Vagina (tissue), 2 donors: ENCODE results near the gene TMEM204. TPM values are rescaled to one million over a fixed set of nuclear protein-coding genes. Genes with fewer than 3 reads are reported as not detected.

ENCODE experiments used
- DNase-seq, 2 donors: peaks; one replicate each; pipeline ENCODE4 v3.0.0-alpha.2; 2017; ENCODE audit errors: extremely low spot score in 2 of 2
- H3K27ac ChIP-seq: fragments of 200-600 bp; sonication (generic); one replicate; pipeline ENCODE4 v1.5.1; 2019
- H3K27me3 ChIP-seq: fragments of 200-600 bp; sonication (generic); one replicate; pipeline ENCODE4 v1.5.1; 2019
- H3K36me3 ChIP-seq, 2 donors: fragments of 200-600 bp; sonication (generic); one replicate each; pipeline ENCODE4 v1.5.1; 2017 to 2019
- H3K4me1 ChIP-seq: fragments of 200-600 bp; sonication (generic); one replicate; pipeline ENCODE4 v1.5.1; 2019
- H3K4me3 ChIP-seq, 2 donors: fragments of 200-600 bp; sonication (generic); 1 replicate in 1 of 2; 2 replicates in 1 of 2; pipeline ENCODE4 v1.5.1; 2016 to 2019
- H3K9me3 ChIP-seq: fragments of 200-600 bp; sonication (generic); one replicate; pipeline ENCODE4 v1.5.1; 2019
- CTCF ChIP-seq, 3 experiments: fragments of 450-650 bp in 2 of 3; fragments of 200-600 bp in 1 of 3; sonication (generic) in 1 of 3; IDR thresholded peaks; one replicate each; pipeline ENCODE4 v1.5.1; 2017 to 2019; ENCODE audit warnings: antibody characterized with exemption in 3 of 3, mild to moderate bottlenecking in 2 of 3, moderate library complexity in 2 of 3
- POLR2A ChIP-seq, 2 donors: fragments of 450-650 bp; IDR thresholded peaks; one replicate each; pipeline ENCODE4 v1.6.1; 2017; ENCODE audit warnings: antibody characterized with exemption in 2 of 2, mild to moderate bottlenecking in 2 of 2, moderate library complexity in 2 of 2
- POLR2AphosphoS5 ChIP-seq, 2 donors: sonication (generic); formaldehyde crosslinking; IDR thresholded peaks; one replicate each; pipeline ENCODE4 v1.9.0; 2017; ENCODE audit warnings: antibody characterized with exemption in 2 of 2, mild to moderate bottlenecking in 2 of 2, low read depth in 1 of 2; ENCODE audit not compliant: insufficient read depth in 1 of 2
- intact Hi-C: fragments of 100-400 bp; cut with DNase I; formaldehyde crosslinking; loops from one replicate; pipeline ENCODE4 v1.15.1; 2023
- total RNA-seq: library from RNA; depleted of rRNA; stranded (reverse); fragments of >200 nt; gene quantifications from one replicate; pipeline ENCODE4 v1.2.3, GENCODE V29; 2016

TMEM204 gene
- total RNA-seq, 1 donor from 2014 or later, result 33.1 TPM

- no peak overlapping the region for H3K27ac ChIP-seq
- no peak for DNase-seq
- H3K4me3 ChIP-seq, result no peak overlapping the region
- no peaks in the 10 kb centered on the region for H3K4me1 ChIP-seq
- H3K9me3 ChIP-seq, result no peaks in the 10 kb centered on the region
- peaks cover 0 to 7% of the 10 kb centered on the region in 2 donors for H3K36me3 ChIP-seq
- intact Hi-C loops, result no loop called here
- TF ChIP-seq CTCF (IDR thresholded peaks at IDR 0.05) (no peak), POLR2AphosphoS5 (IDR thresholded peaks at IDR 0.05; ENCODE audit: insufficient read depth in 1 of 2, low read depth in 1 of 2) (no peak), POLR2A (IDR thresholded peaks at IDR 0.05) (no peak)
- H3K27me3 ChIP-seq, result no peaks in the 10 kb centered on the region
Observed at GRCh38 chr16:1597154-1597553, 63.7 kb downstream of the TMEM204 start.

GRCh38 chr16:1601031-1601430, 67.6 kb downstream of the TMEM204 start:
- intact Hi-C loops, result no loop called here
- TF ChIP-seq POLR2AphosphoS5 (IDR thresholded peaks at IDR 0.05; ENCODE audit: insufficient read depth in 1 of 2, low read depth in 1 of 2), result no peak
- TF ChIP-seq CTCF (IDR thresholded peaks at IDR 0.05), result no peak
- no peak for TF ChIP-seq POLR2A (IDR thresholded peaks at IDR 0.05)
- Histone ChIP-seq H3K4me3 (no peak overlapping the region), H3K4me1 (no peaks in the 10 kb centered on the region), H3K36me3 (peaks cover 0 to 6% of the 10 kb centered on the region in 2 donors), H3K9me3 (no peaks in the 10 kb centered on the region), H3K27me3 (no peaks in the 10 kb centered on the region), H3K27ac (no peak overlapping the region)
- no peak for DNase-seq

DNA sequence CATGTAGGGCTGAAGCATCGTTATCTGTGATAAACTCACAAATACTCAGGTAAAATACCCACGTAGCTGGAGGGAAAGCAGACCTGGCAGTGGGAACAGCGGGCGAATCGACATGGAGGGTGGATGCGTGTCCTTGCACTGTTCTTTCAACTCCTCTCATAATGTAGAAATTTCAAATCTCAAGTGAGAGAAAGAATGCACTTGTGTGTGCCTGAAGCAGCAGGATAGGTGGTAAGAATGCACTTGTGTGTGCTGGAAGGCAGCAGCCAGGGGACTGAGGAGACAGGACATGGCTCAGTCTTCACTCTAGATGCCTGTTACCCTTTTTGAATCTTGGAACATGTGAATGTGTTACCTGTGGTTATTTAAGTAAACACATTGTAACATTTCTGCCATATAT, 68.0 kb downstream of the TMEM204 start:
- H3K27ac ChIP-seq, result no peak overlapping the region
- H3K27me3 ChIP-seq, result no peaks in the 10 kb centered on the region
- TF ChIP-seq POLR2A (IDR thresholded peaks at IDR 0.05) (no peak), CTCF (IDR thresholded peaks at IDR 0.05) (no peak), POLR2AphosphoS5 (IDR thresholded peaks at IDR 0.05; ENCODE audit: insufficient read depth in 1 of 2, low read depth in 1 of 2) (no peak)
- H3K4me3 ChIP-seq, result no peak overlapping the region
- no peaks in the 10 kb centered on the region for H3K4me1 ChIP-seq
- DNase-seq, result no peak
- H3K9me3 ChIP-seq, result no peaks in the 10 kb centered on the region
- intact Hi-C loops, result no loop called here
- H3K36me3 ChIP-seq, result peaks cover 0 to 6% of the 10 kb centered on the region in 2 donors

DNA sequence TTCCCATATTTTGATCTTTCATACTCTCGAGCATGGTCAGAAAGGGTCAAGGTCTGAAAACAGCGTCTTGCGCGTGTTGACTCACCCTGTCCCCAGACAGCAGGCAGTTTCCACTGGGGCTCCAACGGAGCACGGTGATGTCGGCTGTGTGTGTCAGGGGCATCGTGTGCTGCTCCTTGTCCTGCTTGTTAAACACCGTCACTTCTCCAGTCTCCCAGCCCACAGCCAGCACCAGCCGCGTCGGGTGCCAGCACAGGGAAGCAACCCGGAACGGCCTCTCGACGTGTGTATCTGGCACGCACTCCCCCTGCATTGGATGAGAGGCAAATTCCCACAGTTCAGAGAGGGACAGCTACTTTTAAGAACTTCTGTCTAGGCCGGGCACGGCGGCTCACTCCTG, 68.8 kb downstream of the TMEM204 start:
- Histone ChIP-seq H3K4me3 (no peak overlapping the region), H3K9me3 (no peaks in the 10 kb centered on the region), H3K27ac (no peak overlapping the region), H3K36me3 (peaks cover 0 to 6% of the 10 kb centered on the region in 2 donors), H3K4me1 (no peaks in the 10 kb centered on the region), H3K27me3 (no peaks in the 10 kb centered on the region)
- DNase-seq, result no peak
- intact Hi-C loops, result no loop called here
- TF ChIP-seq CTCF (IDR thresholded peaks at IDR 0.05) (no peak), POLR2A (IDR thresholded peaks at IDR 0.05) (no peak), POLR2AphosphoS5 (IDR thresholded peaks at IDR 0.05; ENCODE audit: insufficient read depth in 1 of 2, low read depth in 1 of 2) (no peak)

Other genes starting within 250 kb of the TMEM204 start
- 51.3 TPM for gene UBE2I, start 224.0 kb upstream of the TMEM204 start, total RNA-seq
- 4.2 TPM for gene BAIAP3, start 200.0 kb upstream of the TMEM204 start, total RNA-seq
- gene TSR3, start 181.8 kb upstream of the TMEM204 start, total RNA-seq, result 60.6 TPM
- gene GNPTG, start 181.7 kb upstream of the TMEM204 start, total RNA-seq, result 63.3 TPM
- 32.9 TPM for gene UNKL, start 119.0 kb upstream of the TMEM204 start, total RNA-seq
- 3.7 TPM for gene UQCC4, start 112.9 kb upstream of the TMEM204 start, total RNA-seq
- not detected for gene PERCC1, start 102.6 kb upstream of the TMEM204 start, total RNA-seq
- gene CCDC154, start 89.1 kb upstream of the TMEM204 start, total RNA-seq, result not detected
- 49.8 TPM for gene CLCN7, start 58.6 kb upstream of the TMEM204 start, total RNA-seq
- not detected for gene PTX4, start 44.7 kb upstream of the TMEM204 start, total RNA-seq
- gene TELO2, start 40.3 kb upstream of the TMEM204 start, total RNA-seq, result 23.8 TPM
- 29.2 TPM for gene IFT140, start 78.4 kb downstream of the TMEM204 start, total RNA-seq
- gene CRAMP1, start 78.7 kb downstream of the TMEM204 start, total RNA-seq, result 13.8 TPM
- gene JPT2, start 144.6 kb downstream of the TMEM204 start, total RNA-seq, result 19.9 TPM
- 44.9 TPM for gene MAPK8IP3, start 172.5 kb downstream of the TMEM204 start, total RNA-seq
- 96.0 TPM for gene NME3, start 237.9 kb downstream of the TMEM204 start, total RNA-seq
- gene EME2, start 239.1 kb downstream of the TMEM204 start, total RNA-seq, result 13.5 TPM
- gene MRPS34, start 239.5 kb downstream of the TMEM204 start, total RNA-seq, result 89.6 TPM
- gene SPSB3, start 248.9 kb downstream of the TMEM204 start, total RNA-seq, result 75.9 TPM
- gene NUBP2, start 249.3 kb downstream of the TMEM204 start, total RNA-seq, result 40.8 TPM